GM12878 (cell line): ENCODE results near the gene MFSD12. TPM values are rescaled to one million over a fixed set of nuclear protein-coding genes. Genes with fewer than 3 reads are reported as not detected.

Source experiments
- ATAC-seq: fragments of 200-7000 bp; cut with Tn5 transposase; 3 replicates; pipeline ENCODE4 v1.9.1; 2020; ENCODE audit warnings: mild to moderate bottlenecking, moderate library complexity
- BruUV-seq: library from RNA; stranded (reverse); fragments of 400-500 nt; replicated peaks from 2 replicates; lab custom pipeline; 2021; lab: Mats Ljungman, UMichigan
- CTCF ChIA-PET: fragments of 300-600 bp; sonication (Branson Sonifier 250); formaldehyde crosslinking; extraction: SDS; loops from one replicate; lab custom pipeline; 2021; ENCODE audit warnings: inconsistent platforms; lab: Yijun Ruan, JAX
- POLR2A ChIA-PET: fragments of 350-600 bp; formaldehyde crosslinking; extraction: SDS; loops from one replicate; lab custom pipeline; 2021; ENCODE audit warnings: inconsistent platforms; lab: Charles Lee
- RAD21 ChIA-PET: fragments of 300-600 bp; sonication (Branson Sonifier 250); formaldehyde crosslinking; loops from one replicate; lab custom pipeline; 2023; ENCODE audit warnings: antibody characterized with exemption; ENCODE audit not compliant: unreplicated experiment; lab: Charles Lee
- SMC1A ChIA-PET: fragments of 300-600 bp; sonication (Branson Sonifier 250); formaldehyde crosslinking; loops from one replicate; lab custom pipeline; 2023; ENCODE audit not compliant: unreplicated experiment, uncharacterized antibody; lab: Charles Lee
- DNase-seq: peaks from one replicate; pipeline ENCODE4 v3.0.0-alpha.2; 2011; ENCODE audit warnings: low read depth, low spot score
- FAIRE-seq: peaks from 3 replicates; lab custom pipeline; 2011; peaks lifted over from hg19 to GRCh38; lab: Jason Lieb, UNC
- H2AFZ ChIP-seq: 2 replicates; pipeline ENCODE4 v1.6.0; 2011; ENCODE audit warnings: low read depth, low read length, control low read depth; ENCODE audit not compliant: control insufficient read depth
- H3K27ac ChIP-seq: 2 replicates; pipeline ENCODE4 v1.5.1; 2011; ENCODE audit warnings: control low read depth; ENCODE audit not compliant: control insufficient read depth, insufficient read depth
- H3K27me3 ChIP-seq, 2 experiments: replicated peaks in 1 of 2; 2 replicates each; pipeline versions ENCODE4 v1.6.0 to v1.6.1; 2011; ENCODE audit warnings: low read length in 1 of 2; ENCODE audit not compliant: control insufficient read depth in 2 of 2, insufficient read depth in 2 of 2
- H3K36me3 ChIP-seq, 2 experiments: 2 replicates each; pipeline ENCODE4 v1.5.1; 2011; ENCODE audit warnings: low read length in 1 of 2; ENCODE audit not compliant: control insufficient read depth in 2 of 2, insufficient read depth in 2 of 2
- H3K4me1 ChIP-seq: 2 replicates; pipeline ENCODE4 v1.6.1; 2011; ENCODE audit warnings: mild to moderate bottlenecking, low read length, moderate library complexity, mixed read lengths; ENCODE audit not compliant: control insufficient read depth, insufficient read depth
- H3K4me2 ChIP-seq: 2 replicates; pipeline ENCODE4 v1.6.0; 2011; ENCODE audit warnings: control low read depth; ENCODE audit not compliant: control insufficient read depth, insufficient read depth
- H3K4me3 ChIP-seq: fragments of 200-600 bp; sonication (generic); 2 replicates; pipeline ENCODE4 v1.5.1; 2016
- H3K79me2 ChIP-seq: 2 replicates; pipeline ENCODE4 v1.6.0; 2011; ENCODE audit warnings: low read length; ENCODE audit not compliant: control insufficient read depth, insufficient read depth
- H3K9ac ChIP-seq: 2 replicates; pipeline ENCODE4 v1.8.0; 2011; ENCODE audit warnings: low read length, control low read depth, mixed read lengths; ENCODE audit not compliant: control insufficient read depth, insufficient read depth
- H3K9me3 ChIP-seq: replicated peaks from 3 replicates; pipeline ENCODE4 v1.5.1; 2011; ENCODE audit warnings: mild to moderate bottlenecking, low read length; ENCODE audit not compliant: control insufficient read depth, insufficient read depth
- H4K20me1 ChIP-seq: 2 replicates; pipeline ENCODE4 v1.6.0; 2011; ENCODE audit not compliant: control insufficient read depth, insufficient read depth
- CHD1 ChIP-seq: IDR thresholded peaks from 2 replicates; pipeline ENCODE4 v1.6.1; 2012; ENCODE audit warnings: low read depth, low read length, improper control_type of control experiment
- EGR1 ChIP-seq, 2 experiments: IDR thresholded peaks; 1 replicate in 1 of 2; 2 replicates in 1 of 2; pipeline ENCODE4 v1.6.1; 2011 to 2012; ENCODE audit warnings: low read depth in 2 of 2, low read length in 2 of 2, borderline replicate concordance in 1 of 2, mild to moderate bottlenecking in 1 of 2, moderate library complexity in 1 of 2
- HDAC6 ChIP-seq: fragments of 200-600 bp; sonication (generic); IDR thresholded peaks from one replicate; pipeline ENCODE4 v1.8.0; 2017; ENCODE audit warnings: antibody characterized with exemption; ENCODE audit not compliant: unreplicated experiment
- IKZF1 ChIP-seq: fragments of 450-650 bp; conservative IDR thresholded peaks from 2 replicates; pipeline ENCODE4 v1.6.1; 2017; ENCODE audit warnings: antibody characterized with exemption, mild to moderate bottlenecking
- MTA3 ChIP-seq: IDR thresholded peaks from 2 replicates; pipeline ENCODE4 v1.6.1; 2012; ENCODE audit warnings: low read length, inconsistent platforms, borderline replicate concordance
- RB1 ChIP-seq: fragments of 450-650 bp; formaldehyde crosslinking; IDR thresholded peaks from 2 replicates; pipeline ENCODE4 v1.6.1; 2017; ENCODE audit warnings: mild to moderate bottlenecking, borderline replicate concordance
- SP1 ChIP-seq: IDR thresholded peaks from one replicate; pipeline ENCODE4 v1.6.1; 2011; ENCODE audit warnings: low read depth, low read length
- TCF7 ChIP-seq: IDR thresholded peaks from 2 replicates; pipeline ENCODE4 v1.6.1; 2014; ENCODE audit warnings: antibody characterized with exemption, borderline replicate concordance
- WGBS: methylation state at CpG from one replicate; pipeline ENCODE4 v1.1.6; 2016; ENCODE audit warnings: low lambda C conversion rate; ENCODE audit not compliant: insufficient replicate concordance, insufficient coverage; ENCODE audit errors: missing lambda C conversion rate; 5-methylcytosine and 5-hydroxymethylcytosine counted together
- in situ Hi-C: fragments of 300-500 bp; cut with MboI; formaldehyde crosslinking; loops from 9 replicates; pipeline ENCODE4 v1.14.3; 2018; ENCODE audit warnings: mixed read lengths
- intact Hi-C: fragments of 100-400 bp; cut with micrococcal nuclease; formaldehyde crosslinking; loops from one replicate; pipeline ENCODE4 v1.14.2; 2022; ENCODE audit not compliant: unreplicated experiment
- polyA plus RNA-seq, 11 experiments: library from polyadenylated mRNA; depleted of rRNA in 4 of 11; unstranded in 6 of 11; stranded (reverse) in 5 of 11; fragments of >200 nt; fragmentation: Nextera tagmentation in 4 of 11; fragmentation: Illumina TruSeq in 1 of 11; extraction: Ambion mirVana in 4 of 11; extraction: Trizol in 1 of 11; gene quantifications; 1 replicate in 1 of 11; 2 replicates in 10 of 11; pipeline versions ENCODE4 v1.2.1 to v1.2.3, GENCODE V29; 2011 to 2016; ENCODE audit warnings: inconsistent platforms in 2 of 11, missing spikeins in 2 of 11, low read depth in 1 of 11
- total RNA-seq, 4 experiments: library from RNA; depleted of rRNA in 3 of 4; stranded (reverse); fragments of >200 nt in 3 of 4; fragmentation: Illumina TruSeq in 1 of 4; extraction: Trizol in 1 of 4; gene quantifications; 2 replicates each; pipeline versions ENCODE4 v1.2.1 to v1.2.3, GENCODE V29; 2013 to 2021
- TF ChIP-seq, protein P1 (sequence below): IDR thresholded peaks from 2 replicates; pipeline ENCODE4 v1.6.1; 2011; ENCODE audit warnings: borderline replicate concordance, low read depth, mild to moderate bottlenecking, moderate library complexity, mixed read lengths, low read length; ENCODE audit not compliant: insufficient read depth; ENCODE audit errors: extremely low read length

The MFSD12 gene
- total and polyA plus RNA-seq, 10 of the 15 experiments (the other 5 are each of a cell fraction or from before 2014, with no cell fraction given) = 0.58 to 65.9 (median 16.8) TPM

DNA sequence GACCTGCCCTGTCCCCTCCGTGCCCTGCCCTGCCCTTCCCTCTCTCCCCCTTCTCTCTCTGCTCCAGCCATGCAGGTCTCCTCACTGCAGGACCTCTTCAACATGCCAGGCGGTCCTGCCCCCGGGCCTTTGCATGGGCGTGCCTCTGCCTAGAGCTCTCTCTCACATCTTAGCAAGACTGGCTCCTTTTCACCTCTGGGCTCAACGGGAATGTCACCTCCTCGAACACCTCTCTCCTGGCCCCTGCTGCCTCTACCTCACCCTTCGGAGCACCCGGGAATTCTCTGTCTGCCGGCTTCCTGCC lies 5.6 kb downstream of the MFSD12 start (continued):
- TF ChIP-seq CHD1 (no peak), EGR1 (IDR thresholded peaks at IDR 0.05; ENCODE audit: borderline replicate concordance in 1 of 2, low read depth in 2 of 2, low read length in 2 of 2) (no peak), RB1 (no peak), SP1 (no peak), MTA3 (no peak), TCF7 (no peak)
- TF ChIP-seq, protein P1, sequence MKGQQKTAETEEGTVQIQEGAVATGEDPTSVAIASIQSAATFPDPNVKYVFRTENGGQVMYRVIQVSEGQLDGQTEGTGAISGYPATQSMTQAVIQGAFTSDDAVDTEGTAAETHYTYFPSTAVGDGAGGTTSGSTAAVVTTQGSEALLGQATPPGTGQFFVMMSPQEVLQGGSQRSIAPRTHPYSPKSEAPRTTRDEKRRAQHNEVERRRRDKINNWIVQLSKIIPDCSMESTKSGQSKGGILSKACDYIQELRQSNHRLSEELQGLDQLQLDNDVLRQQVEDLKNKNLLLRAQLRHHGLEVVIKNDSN = no peak
- TF ChIP-seq, all 136 proteins: peak for 0

DNA sequence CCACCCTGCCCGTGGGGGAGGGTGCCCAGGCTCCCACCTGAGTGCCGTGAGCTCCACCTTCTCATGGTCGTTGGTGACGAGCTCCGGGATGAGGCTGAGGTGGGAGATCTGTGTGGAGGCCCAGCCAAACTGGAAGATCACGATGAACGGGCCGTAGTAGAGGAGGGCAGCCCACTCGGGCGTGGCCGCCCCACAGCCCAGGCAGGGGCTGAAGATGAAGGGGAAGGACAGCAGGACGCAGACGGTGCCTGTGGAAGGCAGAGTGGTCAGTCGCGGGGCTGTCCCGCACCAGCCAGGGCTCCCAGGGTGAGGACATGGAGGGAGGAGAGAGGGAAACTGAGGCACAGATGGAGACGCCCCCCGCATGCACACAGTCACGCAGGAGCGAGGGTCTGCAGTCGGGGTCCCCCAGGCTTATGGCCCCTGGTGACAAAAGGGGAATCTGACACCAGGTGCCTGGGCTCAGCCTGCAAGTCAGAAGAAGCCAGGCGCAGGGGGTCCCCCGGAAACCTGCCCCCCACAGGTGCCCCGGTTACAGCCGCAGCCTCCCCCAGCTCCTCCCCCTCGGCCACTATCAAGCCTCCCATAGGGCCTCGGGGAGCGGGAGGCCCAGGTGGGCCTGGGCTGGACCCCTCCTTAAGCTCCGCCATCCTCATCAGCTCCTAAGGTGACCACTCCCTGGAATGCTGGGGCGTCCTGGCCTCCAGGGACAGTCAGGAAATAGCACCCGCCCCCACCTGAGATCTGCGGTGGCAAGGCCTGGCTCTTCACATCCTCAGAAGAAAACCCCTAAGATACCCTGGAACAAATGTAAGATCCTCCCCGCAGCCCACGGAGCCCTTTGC lies 6.2 kb downstream of the MFSD12 start:
- Histone ChIP-seq H3K27ac (no peak overlapping the region), H3K4me3 (no peak overlapping the region), H2AFZ (no peak overlapping the region), H4K20me1 (no peaks in the 10 kb centered on the region), H3K4me1 (peaks cover 25% of the 10 kb centered on the region), H3K27me3 (no peaks in the 10 kb centered on the region), H3K9ac (no peak overlapping the region), H3K4me2 (no peak overlapping the region), H3K9me3 (no peaks in the 10 kb centered on the region), H3K79me2 (peaks cover 27% of the 10 kb centered on the region), H3K36me3 (peaks cover 0 to 2% of the 10 kb centered on the region in 2 experiments; a peak in 3 of 4 replicates)
- in situ Hi-C loops (no loop called here), intact Hi-C loops (no loop called here)
- TF ChIP-seq HDAC6 = no peak
- TF ChIP-seq IKZF1 = 0 out of 2 replicates have a peak, but pooled peaks have one; percentile 18
- ChIA-PET POLR2A (no interaction called here), CTCF (no interaction called here), RAD21 (no interaction called here), SMC1A (no interaction called here)
- ATAC-seq (no peak), DNase-seq (no peak), FAIRE-seq (no peak)
- no TSS peak for BruUV-seq
- 93% methylated on average over 34 of the region's 34 CpGs for WGBS
